ENCODE measurements around the gene THRAP3.

DNA sequence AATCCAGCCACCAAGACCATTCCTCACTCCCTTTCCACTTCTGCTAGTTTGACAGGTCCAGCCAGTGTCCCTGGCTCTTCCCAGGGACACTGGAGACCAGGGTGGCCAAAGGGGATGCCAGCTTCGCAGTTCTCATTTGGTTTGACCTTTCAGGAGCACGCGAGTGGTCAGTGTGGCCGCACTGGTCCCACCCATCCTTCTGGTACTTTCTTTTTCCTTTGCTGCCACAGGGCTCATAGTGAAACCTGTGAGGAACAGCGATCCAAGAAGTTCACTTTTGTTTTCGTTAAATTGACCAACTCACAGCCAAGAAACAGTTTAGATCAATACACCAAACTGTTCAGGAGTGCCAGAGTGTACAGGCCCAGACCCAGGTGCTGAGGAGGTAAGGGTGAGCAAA lies 113.6 kb downstream of the THRAP3 start:
- TF ChIP-seq EP300 (IDR thresholded peaks at IDR 0.05; ENCODE audit: low read length): no peak
- TF ChIP-seq, protein P1, sequence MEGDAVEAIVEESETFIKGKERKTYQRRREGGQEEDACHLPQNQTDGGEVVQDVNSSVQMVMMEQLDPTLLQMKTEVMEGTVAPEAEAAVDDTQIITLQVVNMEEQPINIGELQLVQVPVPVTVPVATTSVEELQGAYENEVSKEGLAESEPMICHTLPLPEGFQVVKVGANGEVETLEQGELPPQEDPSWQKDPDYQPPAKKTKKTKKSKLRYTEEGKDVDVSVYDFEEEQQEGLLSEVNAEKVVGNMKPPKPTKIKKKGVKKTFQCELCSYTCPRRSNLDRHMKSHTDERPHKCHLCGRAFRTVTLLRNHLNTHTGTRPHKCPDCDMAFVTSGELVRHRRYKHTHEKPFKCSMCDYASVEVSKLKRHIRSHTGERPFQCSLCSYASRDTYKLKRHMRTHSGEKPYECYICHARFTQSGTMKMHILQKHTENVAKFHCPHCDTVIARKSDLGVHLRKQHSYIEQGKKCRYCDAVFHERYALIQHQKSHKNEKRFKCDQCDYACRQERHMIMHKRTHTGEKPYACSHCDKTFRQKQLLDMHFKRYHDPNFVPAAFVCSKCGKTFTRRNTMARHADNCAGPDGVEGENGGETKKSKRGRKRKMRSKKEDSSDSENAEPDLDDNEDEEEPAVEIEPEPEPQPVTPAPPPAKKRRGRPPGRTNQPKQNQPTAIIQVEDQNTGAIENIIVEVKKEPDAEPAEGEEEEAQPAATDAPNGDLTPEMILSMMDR (IDR thresholded peaks at IDR 0.05 in 2 of 3, conservative IDR thresholded peaks at IDR 0.05 in 1 of 3; ENCODE audit: insufficient read depth in 2 of 3, low read depth in 1 of 3, low read length in 3 of 3): no peak
- no peak for TF ChIP-seq POLR2A (conservative IDR thresholded peaks at IDR 0.05)
- TF ChIP-seq L3MBTL2 (IDR thresholded peaks at IDR 0.05): no peak
- TF ChIP-seq COPS2 (conservative IDR thresholded peaks at IDR 0.05): no peak
- no peak for TF ChIP-seq SIN3A (IDR thresholded peaks at IDR 0.05; ENCODE audit: borderline replicate concordance in 2 of 2, control insufficient read depth in 1 of 2, low read depth in 2 of 2, low read length in 2 of 2)

Measured in K562 (cell line).